HepG2 (cell line): ENCODE data around the gene TRMT1. TPM values are rescaled to one million over a fixed set of nuclear protein-coding genes. Genes with fewer than 3 reads are reported as not detected.
A peak's percentile ranks its signal among the peaks of the same experiment; 100 is the strongest.

Experiments used
- ADNP ChIP-seq: sonication (generic); formaldehyde crosslinking; IDR thresholded peaks from 2 replicates; pipeline ENCODE4 v1.4.0; 2020; ENCODE audit warnings: missing genetic modification reagents
- ARNT2 ChIP-seq: sonication (generic); formaldehyde crosslinking; IDR thresholded peaks from 2 replicates; pipeline ENCODE4 v1.8.0; 2022; ENCODE audit warnings: mild to moderate bottlenecking, low read depth, missing genetic modification reagents, moderate library complexity
- CREB3 ChIP-seq: sonication (generic); formaldehyde crosslinking; IDR thresholded peaks from 2 replicates; pipeline ENCODE4 v1.5.0; 2020; ENCODE audit warnings: missing genetic modification reagents
- GPN1 ChIP-seq: sonication (generic); formaldehyde crosslinking; IDR thresholded peaks from 2 replicates; pipeline ENCODE4 v1.5.1; 2020; ENCODE audit warnings: missing genetic modification reagents, borderline replicate concordance
- GTF3A ChIP-seq: sonication (generic); formaldehyde crosslinking; conservative IDR thresholded peaks from 2 replicates; pipeline ENCODE4 v1.4.0; 2020; ENCODE audit warnings: mild to moderate bottlenecking, missing genetic modification reagents
- NFYB ChIP-seq: sonication (generic); formaldehyde crosslinking; IDR thresholded peaks from 2 replicates; pipeline ENCODE4 v1.4.0; 2020; ENCODE audit warnings: missing genetic modification reagents
- NR0B2 ChIP-seq: sonication (generic); formaldehyde crosslinking; IDR thresholded peaks from 2 replicates; pipeline ENCODE4 v1.4.0; 2020; ENCODE audit warnings: mild to moderate bottlenecking, missing genetic modification reagents
- THAP9 ChIP-seq: sonication (generic); formaldehyde crosslinking; IDR thresholded peaks from 2 replicates; pipeline ENCODE4; 2020; ENCODE audit warnings: missing genetic modification reagents, mild to moderate bottlenecking, borderline replicate concordance
- U2AF1 ChIP-seq: fragments of 200-400 bp; formaldehyde crosslinking; optimal IDR thresholded peaks from 2 replicates; pipeline ENCODE3; 2017; ENCODE audit warnings: mild to moderate bottlenecking, low read depth, low read length
- ZBTB25 ChIP-seq: IDR thresholded peaks from 2 replicates; pipeline ENCODE4 v1.6.1; 2018; ENCODE audit warnings: missing genetic modification reagents
- ZNF574 ChIP-seq: sonication (generic); formaldehyde crosslinking; IDR thresholded peaks from 2 replicates; pipeline ENCODE4 v1.4.0; 2020; ENCODE audit warnings: missing genetic modification reagents
- ZNF687 ChIP-seq: sonication (generic); formaldehyde crosslinking; IDR thresholded peaks from 2 replicates; pipeline ENCODE4 v1.5.1; 2020; ENCODE audit warnings: mild to moderate bottlenecking, missing genetic modification reagents, moderate library complexity
- ZNF768 ChIP-seq: sonication (generic); formaldehyde crosslinking; IDR thresholded peaks from 2 replicates; pipeline ENCODE4 v1.4.0; 2020; ENCODE audit warnings: missing genetic modification reagents
- ZNF776 ChIP-seq: sonication (generic); formaldehyde crosslinking; IDR thresholded peaks from 2 replicates; pipeline ENCODE4 v1.4.0; 2020; ENCODE audit warnings: mild to moderate bottlenecking, missing genetic modification reagents
- ZNF891 ChIP-seq: sonication (generic); formaldehyde crosslinking; IDR thresholded peaks from 2 replicates; pipeline ENCODE4 v1.5.0; 2020; ENCODE audit warnings: mild to moderate bottlenecking, missing genetic modification reagents
- polyA plus RNA-seq, 8 experiments: library from polyadenylated mRNA; depleted of rRNA in 3 of 8; stranded (reverse) in 7 of 8; unstranded in 1 of 8; fragments of >200 nt; fragmentation: Illumina TruSeq in 4 of 8; extraction: Trizol in 4 of 8; gene quantifications; 2 replicates each; pipeline versions ENCODE4 v1.2.1 to v1.2.3, GENCODE V29; 2011 to 2016; ENCODE audit warnings: low read depth in 4 of 8, missing spikeins in 1 of 8, mixed read lengths in 1 of 8; ENCODE audit not compliant: insufficient read depth in 1 of 8
- total RNA-seq, 5 experiments: library from RNA; depleted of rRNA; stranded (reverse); fragments of >200 nt; fragmentation: Illumina TruSeq; extraction: Trizol; gene quantifications; 2 replicates each; pipeline ENCODE4 v1.2.3, GENCODE V29; 2016; ENCODE audit warnings: low read depth in 1 of 5

Gene TRMT1
- total and polyA plus RNA-seq, 2 of the 13 experiments (the other 11 are each of a cell fraction or from before 2014, with no cell fraction given), result 35.5 to 44.1 TPM

GRCh38 chr19:13117772-13118423, 1.4 kb upstream of the TRMT1 start, which contains the start of gene NACC1 (continued):
- TF ChIP-seq ZNF687 (CRISPR knock-in tag) (peak; percentile 25; the same call in 1 of the 2 replicates), THAP9 (CRISPR knock-in tag) (no peak), CREB3 (no peak), GPN1 (no peak), ZBTB25 (CRISPR knock-in tag) (no peak), ZNF891 (CRISPR knock-in tag) (no peak), ZNF776 (no peak), ZNF768 (CRISPR knock-in tag) (no peak), GTF3A (CRISPR knock-in tag) (no peak), ARNT2 (CRISPR knock-in tag) (no peak), U2AF1 (no peak), NFYB (CRISPR knock-in tag) (no peak; the same call in 1 of the 2 replicates), ADNP (CRISPR knock-in tag) (peak; percentile 95), NR0B2 (CRISPR knock-in tag) (no peak), ZNF574 (CRISPR knock-in tag) (peak; percentile 98)
